Stimulated activated CD8-positive, alpha-beta memory T cell treated with anti-CD3 and anti-CD28 coated beads, Interleukin-15, amount 100 ng/mL, for 4 hours (primary cell): ENCODE results near the gene CRACDL.
"Not testable (repeated sequence)": the region's sequence is repeated elsewhere in the genome, so short reads cannot be mapped to it uniquely, and the experiment has no call there.

ENCODE experiments used
- DNase-seq, 2 donors: peaks; one replicate each; pipeline ENCODE4 v3.0.0-alpha.2; 2020; ENCODE audit warnings: low read depth in 2 of 2

Gene CRACDL

GRCh38 chr2:98884658-98885057 lies 51.4 kb downstream of the CRACDL start:
- DNase-seq: no peak

GRCh38 chr2:98883780-98884211 lies 52.2 kb downstream of the CRACDL start:
- DNase-seq: no peak

GRCh38 chr2:98882971-98883779 lies 52.9 kb downstream of the CRACDL start:
- no peak for DNase-seq

GRCh38 chr2:98882368-98882767 lies 53.7 kb downstream of the CRACDL start:
- no peak for DNase-seq

- no peak for DNase-seq
Observed at GRCh38 chr2:98881153-98881650, 54.8 kb downstream of the CRACDL start.

- no peak for DNase-seq
Observed at GRCh38 chr2:98880266-98881152, 55.5 kb downstream of the CRACDL start.

GRCh38 chr2:98877658-98878057 lies 58.4 kb downstream of the CRACDL start:
- not testable (repeated sequence) for DNase-seq

GRCh38 chr2:98876741-98877140 lies 59.3 kb downstream of the CRACDL start:
- DNase-seq: no peak

GRCh38 chr2:98875746-98876145 lies 60.3 kb downstream of the CRACDL start:
- no peak for DNase-seq

GRCh38 chr2:98875081-98875728 lies 60.8 kb downstream of the CRACDL start:
- DNase-seq: no peak

- no peak for DNase-seq
Observed at GRCh38 chr2:98874186-98874689, 61.8 kb downstream of the CRACDL start.

GRCh38 chr2:98872526-98872925 lies 63.5 kb downstream of the CRACDL start:
- no peak for DNase-seq

- DNase-seq: no peak
Observed at GRCh38 chr2:98871506-98871905, 64.5 kb downstream of the CRACDL start.

- DNase-seq: no peak
Observed at GRCh38 chr2:98870516-98871158, 65.4 kb downstream of the CRACDL start.

- no peak for DNase-seq
Observed at GRCh38 chr2:98869870-98870269, 66.2 kb downstream of the CRACDL start.

- no peak for DNase-seq
Observed at GRCh38 chr2:98869272-98869641, 66.8 kb downstream of the CRACDL start.

GRCh38 chr2:98868548-98869271 lies 67.3 kb downstream of the CRACDL start:
- DNase-seq: no peak

GRCh38 chr2:98867539-98868309 lies 68.3 kb downstream of the CRACDL start:
- DNase-seq: no peak

- no peak for DNase-seq
Observed at GRCh38 chr2:98866033-98866432, 70.0 kb downstream of the CRACDL start.

- DNase-seq: no peak
Observed at GRCh38 chr2:98861601-98862000, 74.4 kb downstream of the CRACDL start.
